ENCODE data around the gene OR14K1. TPM values are rescaled to one million over a fixed set of nuclear protein-coding genes. Genes with fewer than 3 reads are reported as not detected.

Gene OR14K1
- polyA plus RNA-seq, 1 of the 3 experiments (the other 2 are of a cell fraction): not detected

- H3K4me3 ChIP-seq (ENCODE audit: low read depth in 2 of 2, low read length in 1 of 2): no peak overlapping the region
- H3K27me3 ChIP-seq (ENCODE audit: insufficient read depth): no peaks in the 10 kb centered on the region
- no peaks in the 10 kb centered on the region for H3K79me2 ChIP-seq (ENCODE audit: insufficient read depth)
- POLR2A ChIA-PET: no interaction called here
- H3K4me1 ChIP-seq (ENCODE audit: control insufficient read depth in 1 of 2, insufficient read depth in 2 of 2, low read depth in 1 of 2, low read length in 1 of 2): no peaks in the 10 kb centered on the region
- no peaks in the 10 kb centered on the region for H4K20me1 ChIP-seq (ENCODE audit: insufficient read depth)
- H3K9me3 ChIP-seq: no peaks in the 10 kb centered on the region
- H2AFZ ChIP-seq (ENCODE audit: low read depth): no peak overlapping the region
- WGBS (ENCODE audit: low lambda C conversion rate): 2% methylated on average over 7 of the region's 7 CpGs
- no peaks in the 10 kb centered on the region for H3K9me2 ChIP-seq
- no peak overlapping the region for H3K9ac ChIP-seq
- H3F3A ChIP-seq (replicated peaks; ENCODE audit: insufficient read depth): no peaks in the 10 kb centered on the region
- TF ChIP-seq USF1 (IDR thresholded peaks at IDR 0.05; ENCODE audit: borderline replicate concordance, low read depth) (no peak), PBX3 (IDR thresholded peaks at IDR 0.05) (no peak), RFX5 (IDR thresholded peaks at IDR 0.05; ENCODE audit: low read length) (no peak), GABPA (IDR thresholded peaks at IDR 0.05; ENCODE audit: low read depth) (no peak), IRF3 (IDR thresholded peaks at IDR 0.05; ENCODE audit: low read depth, low read length) (no peak), TAF1 (IDR thresholded peaks at IDR 0.05; ENCODE audit: borderline replicate concordance, low read depth, low read length) (no peak), USF2 (IDR thresholded peaks at IDR 0.05; ENCODE audit: borderline replicate concordance, low read depth, low read length) (no peak), TCF12 (IDR thresholded peaks at IDR 0.05) (no peak), EP300 (IDR thresholded peaks at IDR 0.05; ENCODE audit: borderline replicate concordance in 1 of 2, low read depth in 1 of 2, low read length in 1 of 2) (no peak), RCOR1 (IDR thresholded peaks at IDR 0.05; ENCODE audit: low read length) (no peak)
- no peaks in the 10 kb centered on the region for H3K36me3 ChIP-seq (replicated peaks in 1 of 2; ENCODE audit: control insufficient read depth in 1 of 2, insufficient read depth in 2 of 2, low read length in 1 of 2)
- no peak for DNase-seq
- H3K27ac ChIP-seq (ENCODE audit: low read depth in 2 of 2, low read length in 1 of 2): no peak overlapping the region
- H3K4me2 ChIP-seq: no peak overlapping the region
- CTCF ChIA-PET: no interaction called here
Measured at GRCh38 chr1:247713753-247714152, 24.7 kb upstream of the OR14K1 start.

- no peaks in the 10 kb centered on the region for H3K9me3 ChIP-seq
- no peak within 1 kb of the TSS for H3K9ac ChIP-seq
- no peaks in the 10 kb centered on the region for H3K4me1 ChIP-seq (ENCODE audit: control insufficient read depth in 1 of 2, insufficient read depth in 2 of 2, low read depth in 1 of 2, low read length in 1 of 2)
- DNase-seq: no peak
- no peaks in the 10 kb centered on the region for H3K9me2 ChIP-seq
- no peaks in the 10 kb centered on the region for H3K79me2 ChIP-seq (ENCODE audit: insufficient read depth)
- POLR2A ChIA-PET: no interaction called here
- 23% methylated on average over 3 of the region's 3 CpGs for WGBS (ENCODE audit: low lambda C conversion rate)
- H3F3A ChIP-seq (replicated peaks; ENCODE audit: insufficient read depth): no peaks in the 10 kb centered on the region
- H3K36me3 ChIP-seq (replicated peaks in 1 of 2; ENCODE audit: control insufficient read depth in 1 of 2, insufficient read depth in 2 of 2, low read length in 1 of 2): no peaks in the 10 kb centered on the region
- no peak within 1 kb of the TSS for H2AFZ ChIP-seq (ENCODE audit: low read depth)
- no peak within 1 kb of the TSS for H3K27ac ChIP-seq (ENCODE audit: low read depth in 2 of 2, low read length in 1 of 2)
- H3K4me2 ChIP-seq: no peak within 1 kb of the TSS
- H3K27me3 ChIP-seq (ENCODE audit: insufficient read depth): no peaks in the 10 kb centered on the region
- CTCF ChIA-PET: no interaction called here
- no peak within 1 kb of the TSS for H3K4me3 ChIP-seq (ENCODE audit: low read depth in 2 of 2, low read length in 1 of 2)
- no peaks in the 10 kb centered on the region for H4K20me1 ChIP-seq (ENCODE audit: insufficient read depth)
- no peak for TF ChIP-seq FOXM1 (IDR thresholded peaks at IDR 0.05; ENCODE audit: low read depth)
- no peak for TF ChIP-seq ELF1 (IDR thresholded peaks at IDR 0.05)
- no peak for TF ChIP-seq RFX5 (IDR thresholded peaks at IDR 0.05; ENCODE audit: low read length)
- TF ChIP-seq MAX (IDR thresholded peaks at IDR 0.05; ENCODE audit: low read depth): no peak
- no peak for TF ChIP-seq MEF2A (IDR thresholded peaks at IDR 0.05; ENCODE audit: borderline replicate concordance, low read depth)
- no peak for TF ChIP-seq NFIC (IDR thresholded peaks at IDR 0.05; ENCODE audit: borderline replicate concordance)
- TF ChIP-seq IRF3 (IDR thresholded peaks at IDR 0.05; ENCODE audit: low read depth, low read length): no peak
- no peak for TF ChIP-seq CTCF (IDR thresholded peaks at IDR 0.05)
- TF ChIP-seq EZH2phosphoT487 (IDR thresholded peaks at IDR 0.05; ENCODE audit: borderline replicate concordance, low read depth): no peak
- no peak for TF ChIP-seq TAF1 (IDR thresholded peaks at IDR 0.05; ENCODE audit: borderline replicate concordance, low read depth, low read length)
- no peak for TF ChIP-seq JUND (IDR thresholded peaks at IDR 0.05)
- no peak for TF ChIP-seq YY1 (IDR thresholded peaks at IDR 0.05; ENCODE audit: low read depth)
- no peak for TF ChIP-seq GABPA (IDR thresholded peaks at IDR 0.05; ENCODE audit: low read depth)
- no peak for TF ChIP-seq GATA2 (CRISPR knock-in tag; IDR thresholded peaks at IDR 0.05)
- no peak for TF ChIP-seq RCOR1 (IDR thresholded peaks at IDR 0.05; ENCODE audit: low read length)
- TF ChIP-seq SIN3A (IDR thresholded peaks at IDR 0.05; ENCODE audit: borderline replicate concordance, low read depth, low read length): no peak
Measured at GRCh38 chr1:247716546-247716945, 21.9 kb upstream of the OR14K1 start, which contains the start of gene OR6F1. OR6F1 (minus strand) TSS chr1:247716646; CDS start chr1:247712755, 3,891 bp downstream.
